Tongue (tissue), 2 donors: ENCODE data around the gene ZNF511. TPM values are rescaled to one million over a fixed set of nuclear protein-coding genes. Genes with fewer than 3 reads are reported as not detected.
"Not testable (repeated sequence)": the region's sequence is repeated elsewhere in the genome, so short reads cannot be mapped to it uniquely, and the experiment has no call there.

Experiments used
- DNase-seq: peaks from one replicate; pipeline ENCODE4 v3.0.0-alpha.2; 2015
- total RNA-seq: library from RNA; depleted of rRNA; stranded (reverse); fragments of >200 nt; gene quantifications from one replicate; pipeline ENCODE4 v1.2.3, GENCODE V29; 2014

The ZNF511 gene
- total RNA-seq, 1 donor from 2014 or later: 27.6 TPM

- no peak for DNase-seq
Observed at GRCh38 chr10:133314911-133315310, 6.2 kb downstream of the ZNF511 start.

- DNase-seq: no peak
Observed at GRCh38 chr10:133315847-133316246, 7.1 kb downstream of the ZNF511 start.

- DNase-seq: no peak
Observed at GRCh38 chr10:133316266-133316665, 7.6 kb downstream of the ZNF511 start.

GRCh38 chr10:133316732-133317131 is 8.0 kb downstream of the ZNF511 start:
- DNase-seq: no peak

GRCh38 chr10:133318494-133319127 is 9.9 kb downstream of the ZNF511 start:
- DNase-seq: peak; percentile 56

- DNase-seq: not testable (repeated sequence)
Observed at GRCh38 chr10:133320852-133321422, 12.2 kb downstream of the ZNF511 start.

GRCh38 chr10:133322064-133322709 is 13.5 kb downstream of the ZNF511 start:
- DNase-seq: not testable (repeated sequence)

GRCh38 chr10:133324198-133324792 is 15.6 kb downstream of the ZNF511 start:
- DNase-seq: peak; percentile 64

GRCh38 chr10:133324857-133325260 is 16.1 kb downstream of the ZNF511 start:
- DNase-seq: no peak

- DNase-seq: no peak
Observed at GRCh38 chr10:133325440-133326222, 16.9 kb downstream of the ZNF511 start.

GRCh38 chr10:133326223-133326551 is 17.5 kb downstream of the ZNF511 start:
- no peak for DNase-seq

GRCh38 chr10:133326745-133327650 is 18.3 kb downstream of the ZNF511 start:
- DNase-seq: no peak

- DNase-seq: no peak
Observed at GRCh38 chr10:133327651-133328357, 19.1 kb downstream of the ZNF511 start.

- no peak for DNase-seq
Observed at GRCh38 chr10:133328358-133329343, 19.9 kb downstream of the ZNF511 start.

GRCh38 chr10:133329491-133330202 is 20.9 kb downstream of the ZNF511 start:
- DNase-seq: peak; percentile 94

- no peak for DNase-seq
Observed at GRCh38 chr10:133332936-133333699, 24.4 kb downstream of the ZNF511 start.

- DNase-seq: no peak
Observed at GRCh38 chr10:133334503-133335245, 26.0 kb downstream of the ZNF511 start.
